GM19193 (cell line): ENCODE measurements around the gene MMD.

Experiments
- POLR2A ChIP-seq: IDR thresholded peaks from 4 replicates; pipeline ENCODE4 v1.6.1; 2011; ENCODE audit not compliant: insufficient read depth, insufficient read length; ENCODE audit errors: extremely low read depth

MMD gene

GRCh38 chr17:55421179-55421934, at the start of gene MMD:
Gene MMD (minus strand): TSS chr17:55421835. CDS start chr17:55421695, 140 bp downstream.
- no peak for TF ChIP-seq POLR2A

GRCh38 chr17:55466671-55467070, 45.0 kb upstream of the MMD start:
- no peak for TF ChIP-seq POLR2A

- no peak for TF ChIP-seq POLR2A
Measured at GRCh38 chr17:55463600-55463999, 42.0 kb upstream of the MMD start.

GRCh38 chr17:55462711-55463110, 41.1 kb upstream of the MMD start:
- no peak for TF ChIP-seq POLR2A

GRCh38 chr17:55462234-55462633, 40.6 kb upstream of the MMD start:
- TF ChIP-seq POLR2A: no peak

GRCh38 chr17:55458978-55459377, 37.3 kb upstream of the MMD start:
- TF ChIP-seq POLR2A: no peak

- TF ChIP-seq POLR2A: no peak
Measured at GRCh38 chr17:55458287-55458900, 36.8 kb upstream of the MMD start.

GRCh38 chr17:55456307-55457240, 34.9 kb upstream of the MMD start:
- no peak for TF ChIP-seq POLR2A

GRCh38 chr17:55454906-55455474, 33.4 kb upstream of the MMD start:
- TF ChIP-seq POLR2A: no peak

- no peak for TF ChIP-seq POLR2A
Measured at GRCh38 chr17:55453839-55454557, 32.4 kb upstream of the MMD start.

GRCh38 chr17:55452139-55452790, 30.6 kb upstream of the MMD start:
- TF ChIP-seq POLR2A: no peak

GRCh38 chr17:55451758-55452138, 30.1 kb upstream of the MMD start:
- no peak for TF ChIP-seq POLR2A

GRCh38 chr17:55451203-55451641, 29.6 kb upstream of the MMD start:
- TF ChIP-seq POLR2A: no peak
